Endothelial cell of umbilical vein (primary cell): Measurements from ENCODE around the gene NRAS.

Source experiments
- EZH2 ChIP-seq: IDR thresholded peaks from 2 replicates; pipeline ENCODE4 v1.6.1; 2012; ENCODE audit warnings: borderline replicate concordance, low read depth, mild to moderate bottlenecking, moderate library complexity, low read length, inconsistent platforms; ENCODE audit not compliant: severe bottlenecking
- FOS ChIP-seq: IDR thresholded peaks from 2 replicates; pipeline ENCODE4 v1.6.1; 2011; ENCODE audit warnings: mild to moderate bottlenecking, low read length, moderate library complexity, borderline replicate concordance; ENCODE audit not compliant: insufficient read depth
- JUN ChIP-seq: IDR thresholded peaks from 2 replicates; pipeline ENCODE4 v1.6.1; 2011; ENCODE audit warnings: borderline replicate concordance, low read depth; ENCODE audit not compliant: insufficient read length, insufficient read depth
- MYC ChIP-seq: IDR thresholded peaks from one replicate; pipeline ENCODE4 v1.6.1; 2011; ENCODE audit warnings: mild to moderate bottlenecking, low read depth, low read length
- POLR2A ChIP-seq: IDR thresholded peaks from 2 replicates; pipeline ENCODE4 v1.6.1; 2012; ENCODE audit warnings: low read depth, mild to moderate bottlenecking, control low read depth, low read length
- POLR2AphosphoS5 ChIP-seq: IDR thresholded peaks from 2 replicates; pipeline ENCODE4 v1.6.1; 2012; ENCODE audit warnings: low read depth, mild to moderate bottlenecking, control low read depth, low read length, moderate library complexity; ENCODE audit not compliant: insufficient read depth
- TF ChIP-seq, protein P1 (sequence below), 2 donors: IDR thresholded peaks; 1 replicate in 1 of 2; 2 replicates in 1 of 2; pipeline ENCODE4 v1.5.1; 2011; ENCODE audit warnings: low read length in 2 of 2, mild to moderate bottlenecking in 2 of 2, moderate library complexity in 2 of 2, control low read depth in 1 of 2, inconsistent platforms in 1 of 2, low read depth in 1 of 2; ENCODE audit not compliant: insufficient read depth in 1 of 2; ENCODE audit errors: extremely low read depth in 1 of 2
- TF ChIP-seq, protein P2 (sequence below): IDR thresholded peaks from 2 replicates; pipeline ENCODE4 v1.6.1; 2011; ENCODE audit not compliant: insufficient read depth, insufficient read length

DNA sequence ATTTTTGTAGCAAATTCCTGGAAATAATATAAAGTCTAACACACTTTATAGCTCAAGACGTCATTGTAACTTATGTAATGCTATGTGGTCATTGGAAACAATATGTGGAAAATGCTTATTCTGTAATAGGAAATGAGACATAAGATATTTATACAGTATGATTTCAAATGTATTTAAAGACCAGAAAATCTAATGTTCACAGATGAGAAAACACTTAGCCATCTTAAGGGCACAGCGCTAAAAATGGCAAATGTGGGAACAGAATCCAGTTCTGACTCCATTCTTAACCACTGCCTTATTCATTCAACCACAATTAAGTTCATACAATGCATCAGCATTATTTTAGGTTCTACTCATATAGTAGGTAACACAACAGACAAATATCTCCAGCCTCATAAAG is 28.7 kb upstream of the NRAS start:
- TF ChIP-seq, protein P1, sequence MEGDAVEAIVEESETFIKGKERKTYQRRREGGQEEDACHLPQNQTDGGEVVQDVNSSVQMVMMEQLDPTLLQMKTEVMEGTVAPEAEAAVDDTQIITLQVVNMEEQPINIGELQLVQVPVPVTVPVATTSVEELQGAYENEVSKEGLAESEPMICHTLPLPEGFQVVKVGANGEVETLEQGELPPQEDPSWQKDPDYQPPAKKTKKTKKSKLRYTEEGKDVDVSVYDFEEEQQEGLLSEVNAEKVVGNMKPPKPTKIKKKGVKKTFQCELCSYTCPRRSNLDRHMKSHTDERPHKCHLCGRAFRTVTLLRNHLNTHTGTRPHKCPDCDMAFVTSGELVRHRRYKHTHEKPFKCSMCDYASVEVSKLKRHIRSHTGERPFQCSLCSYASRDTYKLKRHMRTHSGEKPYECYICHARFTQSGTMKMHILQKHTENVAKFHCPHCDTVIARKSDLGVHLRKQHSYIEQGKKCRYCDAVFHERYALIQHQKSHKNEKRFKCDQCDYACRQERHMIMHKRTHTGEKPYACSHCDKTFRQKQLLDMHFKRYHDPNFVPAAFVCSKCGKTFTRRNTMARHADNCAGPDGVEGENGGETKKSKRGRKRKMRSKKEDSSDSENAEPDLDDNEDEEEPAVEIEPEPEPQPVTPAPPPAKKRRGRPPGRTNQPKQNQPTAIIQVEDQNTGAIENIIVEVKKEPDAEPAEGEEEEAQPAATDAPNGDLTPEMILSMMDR (IDR thresholded peaks at IDR 0.05; ENCODE audit: extremely low read depth in 1 of 2, insufficient read depth in 1 of 2, low read depth in 1 of 2, low read length in 2 of 2) = no peak
- TF ChIP-seq POLR2AphosphoS5 (no peak), POLR2A (no peak), EZH2 (no peak), FOS (no peak), MYC (no peak), JUN (peak; percentile 20)
- TF ChIP-seq, protein P2, sequence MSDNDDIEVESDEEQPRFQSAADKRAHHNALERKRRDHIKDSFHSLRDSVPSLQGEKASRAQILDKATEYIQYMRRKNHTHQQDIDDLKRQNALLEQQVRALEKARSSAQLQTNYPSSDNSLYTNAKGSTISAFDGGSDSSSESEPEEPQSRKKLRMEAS = no peak
